ENCODE results near the gene OAF. TPM values are rescaled to one million over a fixed set of nuclear protein-coding genes. Genes with fewer than 3 reads are reported as not detected.

Gene OAF
- total and polyA plus RNA-seq, 9 of the 15 experiments (the other 6 are each of a cell fraction or from before 2014, with no cell fraction given), result 1.1 to 21.6 (median 7.5) TPM

GRCh38 chr11:120169981-120170698 lies 40.7 kb upstream of the OAF start (continued):
- TF ChIP-seq AFF1 (IDR thresholded peaks at IDR 0.05; ENCODE audit: low read depth in 1 of 2, partially characterized antibody in 2 of 2), result no peak
- no peak for TF ChIP-seq TEAD1 (CRISPR knock-in tag; IDR thresholded peaks at IDR 0.05)
- TF ChIP-seq GATAD2B (IDR thresholded peaks at IDR 0.05; ENCODE audit: borderline replicate concordance), result no peak
- no peak for TF ChIP-seq ZNF408 (CRISPR knock-in tag; IDR thresholded peaks at IDR 0.05; ENCODE audit: low read depth)

GRCh38 chr11:120170741-120171261 lies 40.0 kb upstream of the OAF start:
- BruUV-seq (replicated peaks), result no TSS peak
- peaks cover 28 to 73% of the 10 kb centered on the region in 2 experiments; a peak in 4 of 5 replicates for H3K27me3 ChIP-seq (ENCODE audit: control insufficient read depth in 2 of 2, insufficient read depth in 2 of 2, low read length in 2 of 2)
- H4K20me1 ChIP-seq (replicated peaks; ENCODE audit: control insufficient read depth, insufficient read depth, low read length), result peaks cover 9% of the 10 kb centered on the region
- 4% methylated on average over 12 of the region's 12 CpGs for WGBS (ENCODE audit: insufficient coverage, low coverage, missing lambda C conversion rate)
- FAIRE-seq (no peak), ATAC-seq (no peak; the same call in 2 of the 3 replicates), DNase-seq (ENCODE audit: extremely low read depth in 1 of 4, low spot score in 3 of 4) (peak in 1 of 4 experiments; percentile 4)
- CTCF ChIA-PET (ENCODE audit: low intra/inter-chr PET ratio), result interaction anchor here (2.6 kb wide), 1 partner anchor 132 kb away, joined by 11 read pairs; no protein-coding TSS in a partner anchor
- intact Hi-C loops (cut with micrococcal nuclease), result no loop called here
- in situ Hi-C loops (cut with MboI), result loop anchor here (5.0 kb wide), 2 partner anchors 56 to 132 kb away; no protein-coding TSS in a partner anchor
- H3K9me3 ChIP-seq (replicated peaks; ENCODE audit: control insufficient read depth, insufficient read depth, low read depth, low read length), result no peaks in the 10 kb centered on the region
- no peak overlapping the region for H3K4me2 ChIP-seq (ENCODE audit: insufficient read depth, low read length)
- H3K4me1 ChIP-seq (replicated peaks in 1 of 2; ENCODE audit: control insufficient read depth in 2 of 2, insufficient read depth in 2 of 2, low read length in 2 of 2), result peaks cover 0 to 18% of the 10 kb centered on the region in 2 experiments; a peak in 2 of 5 replicates
- H3K9ac ChIP-seq (ENCODE audit: insufficient read depth in 1 of 2, low read depth in 2 of 2, low read length in 2 of 2), result no peak overlapping the region
- no peak overlapping the region for H2AFZ ChIP-seq (ENCODE audit: low read depth, low read length)
- no peaks in the 10 kb centered on the region for H3K79me2 ChIP-seq (ENCODE audit: control insufficient read depth, insufficient read depth, low read length)
- no peak overlapping the region for H3K27ac ChIP-seq (ENCODE audit: extremely low read depth, low read depth, low read length)
- POLR2A ChIA-PET, result interaction anchor here (0.8 kb wide), 1 partner anchor 69 kb away, joined by 3 read pairs; no protein-coding TSS in a partner anchor
- no peak overlapping the region for H3K4me3 ChIP-seq
- no peaks in the 10 kb centered on the region for H3K36me3 ChIP-seq (ENCODE audit: control insufficient read depth, insufficient read depth, low read length)
- no peaks in the 10 kb centered on the region for H3K9me1 ChIP-seq (ENCODE audit: control insufficient read depth, insufficient read depth, low read length)
- TF ChIP-seq ETS2 (tag; IDR thresholded peaks at IDR 0.05; ENCODE audit: borderline replicate concordance, poor library complexity, severe bottlenecking) (no peak), ARID3A (IDR thresholded peaks at IDR 0.05; ENCODE audit: borderline replicate concordance, low read depth, low read length) (no peak), TFAP4 (CRISPR knock-in tag; IDR thresholded peaks at IDR 0.05; ENCODE audit: borderline replicate concordance) (no peak), MAZ (CRISPR knock-in tag; conservative IDR thresholded peaks at IDR 0.05 in 1 of 2, IDR thresholded peaks at IDR 0.05 in 1 of 2) (no peak), ATF4 (CRISPR knock-in tag; IDR thresholded peaks at IDR 0.05) (no peak), ZNF143 (CRISPR knock-in tag; IDR thresholded peaks at IDR 0.05) (no peak)

Measured in K562 (cell line).